IMR-90 (cell line): ENCODE measurements around the gene GALNT3. TPM values are rescaled to one million over a fixed set of nuclear protein-coding genes. Genes with fewer than 3 reads are reported as not detected.
A peak's percentile ranks its signal among the peaks of the same experiment; 100 is the strongest.

Experiments used
- ATAC-seq: fragments of 200-7000 bp; cut with Tn5 transposase; 2 replicates; pipeline ENCODE4 v1.9.1; 2020; ENCODE audit warnings: low read depth, mild to moderate bottlenecking, moderate library complexity
- BruUV-seq: library from RNA; stranded (reverse); fragments of 400-500 nt; replicated peaks from 2 replicates; lab custom pipeline; 2021; lab: Mats Ljungman, UMichigan
- CTCF ChIA-PET: fragments of 300-600 bp; formaldehyde crosslinking; extraction: SDS; loops from one replicate; lab custom pipeline; 2021; ENCODE audit warnings: antibody characterized with exemption; lab: Yijun Ruan, JAX
- POLR2A ChIA-PET: fragments of 300-600 bp; sonication (Branson Sonifier 250); formaldehyde crosslinking; loops from one replicate; lab custom pipeline; 2022; ENCODE audit warnings: antibody characterized with exemption; ENCODE audit not compliant: unreplicated experiment; lab: Charles Lee
- DNase-seq: peaks from one replicate; pipeline ENCODE4 v3.0.0; 2013
- H2AFZ ChIP-seq: replicated peaks from 2 replicates; pipeline ENCODE3; 2013; ENCODE audit warnings: low read length, mild to moderate bottlenecking; ENCODE audit not compliant: poor library complexity
- H2AK5ac ChIP-seq: 2 replicates; pipeline ENCODE4 v1.6.1; 2013; ENCODE audit warnings: low read depth, low read length, inconsistent platforms
- H2AK9ac ChIP-seq: replicated peaks from 2 replicates; pipeline ENCODE3; 2013; ENCODE audit warnings: mild to moderate bottlenecking, low read depth, low read length, moderate library complexity; ENCODE audit not compliant: poor library complexity
- H2BK120ac ChIP-seq: 2 replicates; pipeline ENCODE4 v1.6.1; 2013; ENCODE audit warnings: low read depth, low read length, inconsistent platforms
- H2BK15ac ChIP-seq: 3 replicates; pipeline ENCODE4 v1.6.1; 2013; ENCODE audit warnings: low read depth, low read length, inconsistent platforms
- H2BK20ac ChIP-seq: 2 replicates; pipeline ENCODE4 v1.6.1; 2013; ENCODE audit warnings: low read depth, mild to moderate bottlenecking, inconsistent platforms, low read length, moderate library complexity
- H2BK5ac ChIP-seq: 2 replicates; pipeline ENCODE4 v1.6.1; 2013; ENCODE audit warnings: mild to moderate bottlenecking, low read depth, low read length, inconsistent platforms; ENCODE audit not compliant: poor library complexity, severe bottlenecking
- H3K14ac ChIP-seq: replicated peaks from 2 replicates; pipeline ENCODE4 v1.6.1; 2013; ENCODE audit warnings: low read depth, low read length, inconsistent platforms
- H3K18ac ChIP-seq: 2 replicates; pipeline ENCODE4 v1.6.1; 2013; ENCODE audit warnings: low read depth, low read length, control low read depth
- H3K23ac ChIP-seq: 2 replicates; pipeline ENCODE4 v1.6.1; 2013; ENCODE audit warnings: low read depth, low read length, inconsistent platforms
- H3K27ac ChIP-seq: 2 replicates; pipeline ENCODE4 v1.5.1; 2013; ENCODE audit warnings: mild to moderate bottlenecking, control low read depth, low read length; ENCODE audit not compliant: insufficient read depth
- H3K27me3 ChIP-seq: 2 replicates; pipeline ENCODE4 v1.6.1; 2013; ENCODE audit warnings: low read length; ENCODE audit not compliant: control insufficient read depth, insufficient read depth
- H3K36me3 ChIP-seq: 2 replicates; pipeline ENCODE4 v1.6.1; 2013; ENCODE audit warnings: low read length, mixed read lengths; ENCODE audit not compliant: control insufficient read depth, insufficient read depth
- H3K4ac ChIP-seq: 2 replicates; pipeline ENCODE4 v1.6.1; 2013; ENCODE audit warnings: low read depth, low read length, inconsistent platforms
- H3K4me1 ChIP-seq: 2 replicates; pipeline ENCODE4 v1.6.1; 2013; ENCODE audit warnings: low read length, mixed read lengths; ENCODE audit not compliant: control insufficient read depth, insufficient read depth
- H3K4me2 ChIP-seq: 2 replicates; pipeline ENCODE4 v1.6.1; 2013; ENCODE audit warnings: low read depth, mild to moderate bottlenecking, control low read depth, low read length, moderate library complexity
- H3K4me3 ChIP-seq: 2 replicates; pipeline ENCODE4 v1.5.1; 2013; ENCODE audit warnings: low read depth, mild to moderate bottlenecking, control low read depth, low read length, moderate library complexity; ENCODE audit not compliant: insufficient read depth
- H3K56ac ChIP-seq: 2 replicates; pipeline ENCODE4 v1.6.1; 2013; ENCODE audit warnings: low read length, inconsistent platforms; ENCODE audit not compliant: insufficient read depth; ENCODE audit errors: extremely low read depth
- H3K79me1 ChIP-seq, 2 experiments: 2 replicates each; pipeline ENCODE4 v1.6.1; 2013; ENCODE audit warnings: low read length in 2 of 2, inconsistent platforms in 1 of 2, low read depth in 1 of 2
- H3K9ac ChIP-seq: 2 replicates; pipeline ENCODE4 v1.6.1; 2013; ENCODE audit warnings: low read depth, low read length, control low read depth
- H3K9me1 ChIP-seq: 2 replicates; pipeline ENCODE4 v1.6.1; 2013; ENCODE audit warnings: low read length, inconsistent platforms; ENCODE audit not compliant: insufficient read depth
- H3K9me3 ChIP-seq: 2 replicates; pipeline ENCODE4 v1.6.1; 2013; ENCODE audit warnings: low read length; ENCODE audit not compliant: control insufficient read depth, insufficient read depth
- H4K20me1 ChIP-seq: 2 replicates; pipeline ENCODE4 v1.6.1; 2013; ENCODE audit warnings: low read length, inconsistent platforms; ENCODE audit not compliant: insufficient read depth
- H4K5ac ChIP-seq: 2 replicates; pipeline ENCODE4 v1.6.1; 2013; ENCODE audit warnings: mild to moderate bottlenecking, low read depth, low read length, control low read depth
- H4K8ac ChIP-seq, 2 experiments: 2 replicates each; pipeline ENCODE4 v1.6.1; 2013; ENCODE audit warnings: low read depth in 2 of 2, low read length in 2 of 2, control low read depth in 1 of 2, inconsistent platforms in 1 of 2
- H4K91ac ChIP-seq: 2 replicates; pipeline ENCODE4 v1.6.1; 2013; ENCODE audit warnings: low read depth, low read length, inconsistent platforms; ENCODE audit not compliant: insufficient read depth
- BHLHE40 ChIP-seq: fragments of 150-350 bp; IDR thresholded peaks from 2 replicates; pipeline ENCODE4 v1.6.1; 2016; ENCODE audit warnings: mild to moderate bottlenecking, low read depth, low read length
- FOS ChIP-seq: fragments of 150-350 bp; IDR thresholded peaks from 2 replicates; pipeline ENCODE4 v1.6.1; 2016; ENCODE audit warnings: low read depth, low read length
- MXI1 ChIP-seq: IDR thresholded peaks from 2 replicates; pipeline ENCODE4 v1.6.1; 2012; ENCODE audit warnings: low read depth, mild to moderate bottlenecking, low read length, moderate library complexity, borderline replicate concordance
- RFX5 ChIP-seq: IDR thresholded peaks from 2 replicates; pipeline ENCODE4 v1.8.0; 2012; ENCODE audit warnings: low read depth, mild to moderate bottlenecking, low read length, moderate library complexity
- WGBS, 2 experiments: methylation state at CpG; one replicate each; pipeline versions ENCODE4 v1.1.5 to v1.1.7; 2013; ENCODE audit warnings: missing lambda C conversion rate in 2 of 2; ENCODE audit not compliant: insufficient read length in 1 of 2; ENCODE audit errors: extremely low coverage in 2 of 2; 5-methylcytosine and 5-hydroxymethylcytosine counted together
- dilution Hi-C: fragments of 300-500 bp; cut with HindIII; formaldehyde crosslinking; loops from one replicate; pipeline ENCODE4 v1.14.3; 2018; ENCODE audit warnings: low sequenced_read_pairs; ENCODE audit not compliant: unreplicated experiment
- in situ Hi-C: fragments of 300-500 bp; cut with MboI; formaldehyde crosslinking; loops from 3 replicates; pipeline ENCODE4 v1.14.3; 2019; ENCODE audit warnings: low sequenced_read_pairs, inconsistent platforms, mixed read lengths
- intact Hi-C: fragments of 100-400 bp; cut with micrococcal nuclease; formaldehyde crosslinking; loops from 2 replicates; pipeline ENCODE4 v1.10.0; 2022
- polyA plus RNA-seq, 3 experiments: library from polyadenylated mRNA; depleted of rRNA; stranded (reverse); fragments of >200 nt; gene quantifications; 2 replicates each; pipeline ENCODE4 v1.2.3, GENCODE V29; 2012; ENCODE audit warnings: low replicate concordance in 1 of 3
- total RNA-seq: library from RNA; depleted of rRNA; stranded (reverse); fragments of >200 nt; gene quantifications from 2 replicates; pipeline ENCODE4 v1.2.3, GENCODE V29; 2012
- TF ChIP-seq, protein P1 (sequence below): fragments of 150-350 bp; IDR thresholded peaks from 2 replicates; pipeline ENCODE4 v1.6.1; 2017; ENCODE audit warnings: mild to moderate bottlenecking, antibody characterized with exemption, low read length, low read depth

Gene GALNT3
- total and polyA plus RNA-seq, 2 of the 4 experiments (the other 2 are of a cell fraction), result 1.1 to 2.0 TPM

DNA sequence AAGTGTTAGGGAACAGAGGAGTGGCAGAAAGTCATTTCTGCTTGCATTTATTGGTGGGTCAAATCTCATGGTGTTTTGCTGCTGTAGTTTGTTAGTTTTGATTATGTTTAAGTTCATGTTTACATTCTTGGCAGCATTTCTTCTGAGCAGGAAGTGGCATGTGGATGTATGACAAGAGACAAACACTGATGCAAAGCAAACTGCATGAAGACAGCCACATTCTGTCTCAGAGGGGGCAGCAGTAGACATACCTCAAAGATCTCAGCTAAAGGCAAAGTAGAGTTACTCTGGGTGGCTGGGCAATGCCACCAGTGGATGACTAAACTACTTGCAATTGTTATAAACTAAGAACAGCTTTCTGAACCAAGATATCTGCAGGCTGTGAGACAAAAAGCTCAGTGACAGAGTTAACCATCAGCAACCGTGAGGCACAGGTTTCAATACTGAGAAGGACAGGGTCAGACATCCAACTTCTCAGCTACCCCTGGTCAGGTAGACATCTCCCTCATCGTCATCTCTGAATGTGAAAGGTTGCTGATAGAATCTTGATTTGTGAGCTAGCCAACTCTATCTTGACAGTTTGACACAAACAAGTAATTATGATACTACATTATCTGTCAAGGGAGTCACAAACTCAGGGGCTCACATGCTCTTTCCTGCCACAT is 16.4 kb downstream of the GALNT3 start:
- H3K4me2 ChIP-seq, result no peak overlapping the region
- H3K56ac ChIP-seq, result no peak overlapping the region
- H3K4me1 ChIP-seq, result peaks cover 2% of the 10 kb centered on the region; the same call in 1 of the 2 replicates
- H4K8ac ChIP-seq, result no peak overlapping the region
- H3K4me3 ChIP-seq, result no peak overlapping the region
- no CpG with 5 or more reads among the region's 2 CpGs for WGBS, 2 experiments
- no peaks in the 10 kb centered on the region for H3K36me3 ChIP-seq
- 0 out of 2 replicates have a peak overlapping the region, but pooled peaks have one; percentile 51 for H3K14ac ChIP-seq
- H2AFZ ChIP-seq, result no peak overlapping the region
- intact Hi-C loops, result no loop called here
- ChIA-PET POLR2A (no interaction called here), CTCF (interaction anchor here (1.5 to 2.0 kb wide), 2 partner anchors 11 to 97 kb away, joined by 5 to 6 read pairs; no protein-coding TSS in a partner anchor)
- no peaks in the 10 kb centered on the region for H4K20me1 ChIP-seq
- no TSS peak for BruUV-seq
- no peak overlapping the region for H3K18ac ChIP-seq
- no peak overlapping the region for H2AK9ac ChIP-seq
- dilution Hi-C loops, result no loop called here
- no peak overlapping the region for H3K23ac ChIP-seq
- no peaks in the 10 kb centered on the region for H3K27me3 ChIP-seq
- no peak for TF ChIP-seq FOS
- TF ChIP-seq, protein P1, sequence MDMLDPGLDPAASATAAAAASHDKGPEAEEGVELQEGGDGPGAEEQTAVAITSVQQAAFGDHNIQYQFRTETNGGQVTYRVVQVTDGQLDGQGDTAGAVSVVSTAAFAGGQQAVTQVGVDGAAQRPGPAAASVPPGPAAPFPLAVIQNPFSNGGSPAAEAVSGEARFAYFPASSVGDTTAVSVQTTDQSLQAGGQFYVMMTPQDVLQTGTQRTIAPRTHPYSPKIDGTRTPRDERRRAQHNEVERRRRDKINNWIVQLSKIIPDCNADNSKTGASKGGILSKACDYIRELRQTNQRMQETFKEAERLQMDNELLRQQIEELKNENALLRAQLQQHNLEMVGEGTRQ, result no peak
- no peak for TF ChIP-seq BHLHE40
- no peak for TF ChIP-seq RFX5
- no peak for TF ChIP-seq MXI1
- no peak overlapping the region for H3K27ac ChIP-seq
- no peak overlapping the region for H2AK5ac ChIP-seq
- H3K9ac ChIP-seq, result no peak overlapping the region
- in situ Hi-C loops, result no loop called here
- DNase-seq (no peak), ATAC-seq (peak; percentile 56)
- no peak overlapping the region for H2BK15ac ChIP-seq
- no peaks in the 10 kb centered on the region for H3K9me1 ChIP-seq
- H3K79me1 ChIP-seq, result no peaks in the 10 kb centered on the region
- H4K91ac ChIP-seq, result no peak overlapping the region
- H2BK120ac ChIP-seq, result no peak overlapping the region
- no peak overlapping the region for H2BK20ac ChIP-seq
- H4K5ac ChIP-seq, result no peak overlapping the region
- no peak overlapping the region for H2BK5ac ChIP-seq
- H3K4ac ChIP-seq, result no peak overlapping the region
- H3K9me3 ChIP-seq, result peaks cover 2% of the 10 kb centered on the region
